Measurements from ENCODE around the gene PITPNC1. TPM values are rescaled to one million over a fixed set of nuclear protein-coding genes. Genes with fewer than 3 reads are reported as not detected.

Gene PITPNC1
- total RNA-seq, 3 donors from 2014 or later, result 11.0 to 17.7 (median 14.8) TPM

DNA sequence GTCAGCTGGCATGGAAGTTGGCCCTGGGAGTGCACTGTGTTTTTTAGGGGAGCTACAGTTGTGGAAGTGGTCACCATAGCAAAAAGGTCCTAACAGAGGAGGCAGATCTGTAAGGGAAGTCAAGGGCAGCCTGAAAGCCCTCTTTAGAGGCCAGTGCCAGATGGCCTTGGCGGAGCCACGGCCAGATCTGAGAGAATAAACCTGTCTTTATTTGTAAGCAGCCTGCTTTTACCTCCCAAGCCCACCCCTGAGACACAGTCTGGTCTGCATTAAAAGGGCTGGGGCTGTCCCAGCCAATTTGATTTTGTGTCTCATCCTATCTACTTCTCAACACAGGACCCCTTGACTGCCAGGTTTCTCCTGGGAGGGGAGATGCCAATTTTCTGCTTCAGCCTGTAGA is 289.6 kb downstream of the PITPNC1 start:
- Histone ChIP-seq H3K4me1 (no peaks in the 10 kb centered on the region), H3K4me3 (no peak overlapping the region), H3K36me3 (no peaks in the 10 kb centered on the region), H3K27ac (no peak overlapping the region), H3K27me3 (no peaks in the 10 kb centered on the region), H3K9me3 (no peaks in the 10 kb centered on the region)
- TF ChIP-seq, protein P1, sequence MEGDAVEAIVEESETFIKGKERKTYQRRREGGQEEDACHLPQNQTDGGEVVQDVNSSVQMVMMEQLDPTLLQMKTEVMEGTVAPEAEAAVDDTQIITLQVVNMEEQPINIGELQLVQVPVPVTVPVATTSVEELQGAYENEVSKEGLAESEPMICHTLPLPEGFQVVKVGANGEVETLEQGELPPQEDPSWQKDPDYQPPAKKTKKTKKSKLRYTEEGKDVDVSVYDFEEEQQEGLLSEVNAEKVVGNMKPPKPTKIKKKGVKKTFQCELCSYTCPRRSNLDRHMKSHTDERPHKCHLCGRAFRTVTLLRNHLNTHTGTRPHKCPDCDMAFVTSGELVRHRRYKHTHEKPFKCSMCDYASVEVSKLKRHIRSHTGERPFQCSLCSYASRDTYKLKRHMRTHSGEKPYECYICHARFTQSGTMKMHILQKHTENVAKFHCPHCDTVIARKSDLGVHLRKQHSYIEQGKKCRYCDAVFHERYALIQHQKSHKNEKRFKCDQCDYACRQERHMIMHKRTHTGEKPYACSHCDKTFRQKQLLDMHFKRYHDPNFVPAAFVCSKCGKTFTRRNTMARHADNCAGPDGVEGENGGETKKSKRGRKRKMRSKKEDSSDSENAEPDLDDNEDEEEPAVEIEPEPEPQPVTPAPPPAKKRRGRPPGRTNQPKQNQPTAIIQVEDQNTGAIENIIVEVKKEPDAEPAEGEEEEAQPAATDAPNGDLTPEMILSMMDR (IDR thresholded peaks at IDR 0.05), result no peak
- no peak for TF ChIP-seq POLR2A (IDR thresholded peaks at IDR 0.05)
- no peak for TF ChIP-seq POLR2AphosphoS5 (IDR thresholded peaks at IDR 0.05)
- DNase-seq (ENCODE audit: low spot score in 2 of 2), result no peak
- intact Hi-C loops (cut with DNase I; ENCODE audit: low total_unique reads), result loop anchor here (1.0 kb wide), 1 partner anchor 24 kb away; no protein-coding TSS in a partner anchor

DNA sequence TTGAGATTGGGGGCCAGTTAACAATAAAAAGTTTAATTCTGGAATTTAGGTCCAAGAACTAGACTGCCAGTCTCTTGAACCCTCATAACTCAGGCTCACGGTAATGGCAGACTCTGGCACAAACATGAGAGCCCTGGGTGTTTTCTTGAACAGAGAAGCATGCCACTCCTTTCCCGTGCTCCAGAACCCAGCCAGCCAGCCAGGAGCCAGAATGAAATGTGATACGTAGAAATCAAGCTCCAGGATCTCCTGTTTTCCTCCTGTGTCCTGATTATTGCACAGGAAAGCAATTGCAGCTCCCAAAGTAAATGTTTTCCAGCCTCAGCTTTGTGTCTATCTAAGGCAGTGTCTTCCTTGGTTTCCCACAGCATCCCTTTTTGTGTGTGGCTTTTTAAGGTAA is 294.4 kb downstream of the PITPNC1 start:
- no peaks in the 10 kb centered on the region for H3K27me3 ChIP-seq
- TF ChIP-seq POLR2AphosphoS5 (IDR thresholded peaks at IDR 0.05), result no peak
- intact Hi-C loops (cut with DNase I; ENCODE audit: low total_unique reads), result no loop called here

DNA sequence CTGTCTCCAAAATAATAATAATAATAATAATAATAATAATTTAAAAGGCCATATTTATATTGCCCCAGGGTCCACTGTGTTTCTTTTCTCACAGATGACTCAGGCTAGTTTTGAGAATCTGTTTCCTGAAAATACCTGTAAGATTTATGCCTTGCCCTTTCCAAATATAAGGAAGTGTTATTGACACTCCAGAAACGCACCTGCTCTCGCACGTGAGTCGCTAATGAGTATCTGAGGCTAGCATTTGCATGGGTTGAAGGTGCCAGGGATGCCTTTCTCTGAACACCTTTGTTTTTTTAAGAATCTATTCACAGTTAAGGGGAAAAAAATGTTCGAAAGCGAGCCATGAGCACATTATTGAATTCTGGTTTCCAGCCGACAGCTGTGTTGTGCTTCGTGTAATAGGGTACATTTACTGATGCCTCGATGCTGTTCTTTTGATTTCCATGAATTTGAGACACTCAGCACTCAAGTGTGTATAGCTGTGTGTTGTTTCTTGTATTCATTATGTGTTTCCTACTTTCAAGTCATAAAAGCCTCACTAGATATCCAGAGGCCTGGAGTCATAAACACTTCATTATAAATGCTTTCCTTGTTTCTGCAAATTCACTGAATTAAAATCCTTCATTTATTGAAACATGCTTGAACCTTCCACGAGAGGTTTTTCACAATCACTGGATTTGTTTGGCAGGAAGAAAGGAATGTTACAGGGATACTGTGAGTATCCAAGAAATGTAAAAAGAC is 295.7 kb downstream of the PITPNC1 start:
- TF ChIP-seq POLR2AphosphoS5 (IDR thresholded peaks at IDR 0.05), result peak in 1 of 3 donors; percentile 37
- TF ChIP-seq, protein P1 (IDR thresholded peaks at IDR 0.05), result no peak
- Histone ChIP-seq H3K9me3 (no peaks in the 10 kb centered on the region), H3K27me3 (no peaks in the 10 kb centered on the region), H3K27ac (peak overlapping the region in 1 of 2 donors; percentile 68), H3K4me1 (no peaks in the 10 kb centered on the region), H3K4me3 (no peak overlapping the region), H3K36me3 (no peaks in the 10 kb centered on the region)
- intact Hi-C loops (cut with DNase I; ENCODE audit: low total_unique reads), result no loop called here
- DNase-seq (ENCODE audit: low spot score in 2 of 2), result peak in 1 of 2 donors; percentile 50

More for the DNA sequence above, 294.4 kb downstream of the PITPNC1 start:
- Histone ChIP-seq H3K27ac (peak overlapping the region in 1 of 2 donors; percentile 68), H3K36me3 (no peaks in the 10 kb centered on the region), H3K4me1 (no peaks in the 10 kb centered on the region), H3K4me3 (no peak overlapping the region), H3K9me3 (no peaks in the 10 kb centered on the region)
- no peak for DNase-seq (ENCODE audit: low spot score in 2 of 2)

DNA sequence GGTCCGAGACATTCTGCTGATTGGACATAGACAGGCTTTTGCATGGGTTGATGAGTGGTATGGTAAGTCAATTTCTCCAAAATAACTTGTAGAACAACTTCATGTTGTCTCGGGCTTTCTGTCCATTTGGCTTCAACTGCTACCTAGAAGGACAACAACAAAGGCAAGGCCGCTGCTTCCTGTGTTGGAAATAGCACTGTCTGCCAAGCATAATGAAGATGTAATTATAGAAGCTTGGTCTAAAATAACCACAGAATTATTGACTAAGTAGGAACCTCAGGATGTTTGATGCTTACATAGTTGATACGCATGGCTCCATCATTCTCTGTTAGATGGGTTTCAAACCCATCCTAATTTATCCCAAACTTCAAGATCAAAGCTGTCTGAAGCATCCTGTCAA is 298.4 kb downstream of the PITPNC1 start:
- Histone ChIP-seq H3K36me3 (no peaks in the 10 kb centered on the region), H3K9me3 (no peaks in the 10 kb centered on the region), H3K4me3 (no peak overlapping the region), H3K4me1 (no peaks in the 10 kb centered on the region), H3K27ac (no peak overlapping the region), H3K27me3 (no peaks in the 10 kb centered on the region)
- no peak for TF ChIP-seq POLR2A (IDR thresholded peaks at IDR 0.05)
- no peak for TF ChIP-seq POLR2AphosphoS5 (IDR thresholded peaks at IDR 0.05)
- TF ChIP-seq, protein P1 (IDR thresholded peaks at IDR 0.05), result no peak
- intact Hi-C loops (cut with DNase I; ENCODE audit: low total_unique reads), result loop anchor here (5.0 kb wide), 1 partner anchor 473 kb away; no protein-coding TSS in a partner anchor
- DNase-seq (ENCODE audit: low spot score in 2 of 2), result no peak

DNA sequence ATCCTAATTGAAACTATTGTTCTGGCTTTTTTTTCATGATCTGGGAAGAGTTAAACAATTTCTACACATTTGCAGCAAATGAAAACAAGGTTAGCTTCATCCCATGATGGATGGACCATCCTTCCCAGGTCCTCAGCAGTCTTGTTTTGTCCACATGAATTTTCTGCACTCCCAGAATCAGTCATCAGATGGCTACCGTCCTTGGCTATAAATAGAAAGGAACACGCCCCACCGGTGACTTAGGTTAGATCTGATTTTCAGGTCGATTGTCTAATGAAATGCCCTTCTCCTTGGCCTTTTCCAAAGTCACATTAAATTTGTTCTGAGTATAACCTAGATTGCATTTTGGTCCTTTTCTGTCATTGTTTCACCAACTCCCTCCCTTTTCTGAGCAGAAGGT is 299.2 kb downstream of the PITPNC1 start:
- intact Hi-C loops (cut with DNase I; ENCODE audit: low total_unique reads), result loop anchor here (5.0 kb wide), 1 partner anchor 474 kb away; no protein-coding TSS in a partner anchor
- H3K4me3 ChIP-seq, result no peak overlapping the region
- no peaks in the 10 kb centered on the region for H3K36me3 ChIP-seq
- H3K9me3 ChIP-seq, result no peaks in the 10 kb centered on the region
- no peak overlapping the region for H3K27ac ChIP-seq
- no peak for DNase-seq (ENCODE audit: low spot score in 2 of 2)
- H3K27me3 ChIP-seq, result no peaks in the 10 kb centered on the region
- TF ChIP-seq, protein P1 (IDR thresholded peaks at IDR 0.05), result no peak
- no peak for TF ChIP-seq POLR2AphosphoS5 (IDR thresholded peaks at IDR 0.05)
- TF ChIP-seq POLR2A (IDR thresholded peaks at IDR 0.05), result no peak
- H3K4me1 ChIP-seq, result no peaks in the 10 kb centered on the region

Data from breast epithelium (tissue), 4 donors.